ENCODE measurements around the gene AGPAT3. TPM values are rescaled to one million over a fixed set of nuclear protein-coding genes. Genes with fewer than 3 reads are reported as not detected.
A peak's percentile ranks its signal among the peaks of the same experiment; 100 is the strongest.

AGPAT3 gene
- total and polyA plus RNA-seq, 8 donors, result 9.9 to 83.1 (median 36.7) TPM

DNA sequence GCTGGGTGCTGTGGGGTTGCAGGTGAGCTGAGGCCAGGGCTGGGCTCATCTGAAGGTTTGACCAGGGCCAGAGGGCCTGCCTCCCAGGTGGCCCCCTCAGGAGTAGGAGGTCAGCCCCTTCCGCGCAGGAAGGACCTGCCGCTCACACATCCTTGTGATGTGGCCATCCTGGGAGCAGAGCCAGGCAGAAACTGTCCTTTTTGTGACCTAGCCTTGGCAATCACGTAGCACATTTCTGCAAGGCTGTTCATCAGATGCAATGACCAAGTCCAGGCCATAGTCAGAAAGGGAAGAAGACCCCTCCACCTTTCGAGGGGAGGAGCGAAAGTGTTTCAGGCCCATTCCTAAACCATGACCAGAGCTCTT lies 91.6 kb downstream of the AGPAT3 start:
- H3K27ac ChIP-seq, result no peak overlapping the region
- no peak overlapping the region for H3K4me3 ChIP-seq
- peaks cover 0 to 29% (median 12%) of the 10 kb centered on the region in 4 donors for H3K4me1 ChIP-seq
- H3K36me3 ChIP-seq, result peaks cover 8 to 39% (median 28%) of the 10 kb centered on the region in 4 donors
- intact Hi-C loops (cut with DNase I; ENCODE audit: low total_unique reads), result no loop called here
- no peaks in the 10 kb centered on the region for H3K9me3 ChIP-seq
- TF ChIP-seq EP300 (IDR thresholded peaks at IDR 0.05) (no peak), POLR2A (IDR thresholded peaks at IDR 0.05) (no peak), POLR2AphosphoS5 (IDR thresholded peaks at IDR 0.05) (no peak)
- TF ChIP-seq, protein P1, sequence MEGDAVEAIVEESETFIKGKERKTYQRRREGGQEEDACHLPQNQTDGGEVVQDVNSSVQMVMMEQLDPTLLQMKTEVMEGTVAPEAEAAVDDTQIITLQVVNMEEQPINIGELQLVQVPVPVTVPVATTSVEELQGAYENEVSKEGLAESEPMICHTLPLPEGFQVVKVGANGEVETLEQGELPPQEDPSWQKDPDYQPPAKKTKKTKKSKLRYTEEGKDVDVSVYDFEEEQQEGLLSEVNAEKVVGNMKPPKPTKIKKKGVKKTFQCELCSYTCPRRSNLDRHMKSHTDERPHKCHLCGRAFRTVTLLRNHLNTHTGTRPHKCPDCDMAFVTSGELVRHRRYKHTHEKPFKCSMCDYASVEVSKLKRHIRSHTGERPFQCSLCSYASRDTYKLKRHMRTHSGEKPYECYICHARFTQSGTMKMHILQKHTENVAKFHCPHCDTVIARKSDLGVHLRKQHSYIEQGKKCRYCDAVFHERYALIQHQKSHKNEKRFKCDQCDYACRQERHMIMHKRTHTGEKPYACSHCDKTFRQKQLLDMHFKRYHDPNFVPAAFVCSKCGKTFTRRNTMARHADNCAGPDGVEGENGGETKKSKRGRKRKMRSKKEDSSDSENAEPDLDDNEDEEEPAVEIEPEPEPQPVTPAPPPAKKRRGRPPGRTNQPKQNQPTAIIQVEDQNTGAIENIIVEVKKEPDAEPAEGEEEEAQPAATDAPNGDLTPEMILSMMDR (IDR thresholded peaks at IDR 0.05), result no peak
- WGBS, 5 donors, result 54 to 89% (median 77%) methylated on average over 6 of the region's 6 CpGs
- no peaks in the 10 kb centered on the region for H3K27me3 ChIP-seq
- DNase-seq, result no peak

DNA sequence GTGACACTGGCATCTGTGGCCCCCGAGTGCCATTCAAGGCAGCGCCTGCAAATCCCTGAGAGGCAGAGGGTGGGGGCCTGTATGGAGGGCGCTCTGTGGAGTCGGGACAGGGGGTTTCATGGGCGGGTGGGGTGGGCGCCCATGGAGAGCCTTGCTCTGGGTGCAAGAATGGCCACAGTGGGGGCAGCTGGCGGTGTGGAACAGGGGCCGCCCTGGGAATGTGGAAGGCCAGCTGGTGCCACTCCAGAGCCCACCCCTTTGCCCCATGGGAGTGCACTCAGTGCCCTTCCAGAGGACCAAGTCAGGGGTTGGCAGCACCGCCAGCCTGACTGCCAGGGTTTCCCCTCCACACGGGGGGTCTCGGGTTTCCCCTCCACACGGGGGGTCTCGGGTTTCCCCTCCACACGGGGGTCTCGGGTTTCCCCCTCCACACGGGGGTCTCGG lies 92.1 kb downstream of the AGPAT3 start:
- DNase-seq, result no peak
- Histone ChIP-seq H3K4me3 (no peak overlapping the region), H3K36me3 (peaks cover 8 to 42% (median 31%) of the 10 kb centered on the region in 4 donors), H3K9me3 (no peaks in the 10 kb centered on the region), H3K27ac (no peak overlapping the region), H3K27me3 (no peaks in the 10 kb centered on the region), H3K4me1 (peaks cover 0 to 24% (median 12%) of the 10 kb centered on the region in 4 donors)
- TF ChIP-seq POLR2A (IDR thresholded peaks at IDR 0.05) (no peak), EP300 (IDR thresholded peaks at IDR 0.05) (no peak), POLR2AphosphoS5 (IDR thresholded peaks at IDR 0.05) (no peak)
- TF ChIP-seq, protein P1 (IDR thresholded peaks at IDR 0.05), result no peak
- WGBS, 5 donors, result 72 to 82% (median 78%) methylated on average over 11 to 17 of the region's 17 CpGs
- intact Hi-C loops (cut with DNase I; ENCODE audit: low total_unique reads), result no loop called here

DNA sequence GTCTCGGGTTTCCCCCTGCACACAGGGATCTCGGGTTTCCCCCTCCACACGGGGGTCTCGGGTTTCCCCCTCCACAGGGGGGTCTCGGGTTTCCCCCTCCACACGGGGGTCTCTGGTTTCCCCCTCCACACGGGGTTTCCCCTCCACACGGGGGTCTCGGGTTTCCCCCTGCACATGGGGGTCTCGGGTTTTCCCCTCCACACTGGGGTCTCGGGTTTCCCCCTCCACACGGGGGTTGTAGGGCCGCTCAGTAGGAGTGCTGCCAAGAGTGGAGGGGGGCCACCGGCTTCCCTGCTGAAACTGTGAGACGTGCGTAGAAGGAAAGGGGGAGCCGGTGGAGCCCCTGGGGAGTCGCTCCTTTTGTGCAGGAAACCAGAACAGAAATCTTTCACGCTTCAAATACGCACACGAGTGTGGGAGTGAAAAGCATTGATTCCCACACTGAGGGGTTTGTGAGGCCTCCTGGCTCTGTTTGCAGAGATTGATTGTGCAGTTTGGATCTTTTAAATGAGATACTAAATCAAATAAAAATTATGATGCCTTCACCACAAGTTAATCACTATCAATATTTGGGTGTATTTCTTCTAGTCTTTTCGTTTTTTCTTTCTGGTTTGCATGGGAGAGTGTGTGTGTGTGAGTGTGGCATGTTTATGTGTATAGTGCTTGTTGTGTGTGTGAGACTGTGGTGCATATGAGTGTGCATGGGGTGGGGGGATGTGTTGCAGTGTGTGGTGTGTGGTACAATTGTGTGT lies 92.8 kb downstream of the AGPAT3 start:
- WGBS, 5 donors, result 70 to 80% (median 76%) methylated on average over 15 to 22 of the region's 22 CpGs
- intact Hi-C loops (cut with DNase I; ENCODE audit: low total_unique reads), result no loop called here
- Histone ChIP-seq H3K36me3 (peaks cover 8 to 48% (median 38%) of the 10 kb centered on the region in 4 donors), H3K27me3 (no peaks in the 10 kb centered on the region), H3K9me3 (no peaks in the 10 kb centered on the region), H3K4me1 (peaks cover 0 to 19% (median 12%) of the 10 kb centered on the region in 4 donors), H3K27ac (no peak overlapping the region), H3K4me3 (no peak overlapping the region)
- TF ChIP-seq POLR2AphosphoS5 (IDR thresholded peaks at IDR 0.05), result no peak
- TF ChIP-seq, protein P1 (IDR thresholded peaks at IDR 0.05), result no peak
- no peak for TF ChIP-seq EP300 (IDR thresholded peaks at IDR 0.05)
- no peak for TF ChIP-seq POLR2A (IDR thresholded peaks at IDR 0.05)
- peak in 1 of 2 donors; percentile 36 for DNase-seq

DNA sequence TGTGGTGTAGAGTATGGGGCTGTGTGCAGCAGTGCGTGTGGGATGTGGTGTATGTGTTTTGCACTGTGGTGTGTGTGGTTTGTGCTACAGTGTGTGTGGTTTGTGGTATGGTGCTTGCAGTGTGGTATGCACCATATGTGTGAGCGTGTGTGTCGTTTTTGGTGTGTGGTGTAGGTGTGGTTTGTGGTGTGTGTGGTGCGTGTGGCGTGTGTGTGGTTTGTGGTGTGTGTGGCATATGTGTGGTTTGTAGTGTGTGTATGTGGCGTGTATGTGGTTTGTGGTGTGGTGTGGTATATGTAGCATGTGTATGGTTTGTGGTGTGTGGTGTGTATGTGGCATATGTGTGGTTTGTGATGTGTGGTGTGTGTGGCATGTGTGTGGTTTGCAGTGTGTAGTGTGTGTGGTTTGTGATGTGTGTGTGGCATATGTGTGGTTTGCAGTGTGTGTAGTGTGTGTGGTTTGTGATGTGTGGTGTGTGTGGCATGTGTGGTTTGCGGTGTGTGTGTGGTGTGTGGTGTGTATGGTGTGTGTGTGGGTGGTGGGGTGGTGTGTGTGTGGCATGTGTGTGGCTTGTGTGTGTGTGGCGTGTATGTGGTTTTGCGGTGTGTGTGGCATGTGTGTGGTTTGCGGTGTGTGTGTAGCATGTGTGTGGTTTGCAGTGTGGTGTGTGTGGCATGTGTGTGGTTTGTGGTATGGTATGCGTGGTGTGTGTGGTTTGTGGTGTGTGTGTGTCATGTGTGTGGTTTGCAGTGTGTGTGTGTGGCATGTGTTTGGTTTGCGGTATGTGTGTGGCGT lies 93.5 kb downstream of the AGPAT3 start:
- DNase-seq, result no peak
- 88 to 92% (median 89%) methylated on average over 13 of the region's 13 CpGs for WGBS, 5 donors
- H3K4me3 ChIP-seq, result no peak overlapping the region
- no peaks in the 10 kb centered on the region for H3K9me3 ChIP-seq
- no peak overlapping the region for H3K27ac ChIP-seq
- peaks cover 8 to 53% (median 42%) of the 10 kb centered on the region in 4 donors for H3K36me3 ChIP-seq
- TF ChIP-seq POLR2AphosphoS5 (IDR thresholded peaks at IDR 0.05) (no peak), EP300 (IDR thresholded peaks at IDR 0.05) (no peak), POLR2A (IDR thresholded peaks at IDR 0.05) (no peak)
- TF ChIP-seq, protein P1 (IDR thresholded peaks at IDR 0.05), result no peak
- H3K4me1 ChIP-seq, result peaks cover 0 to 17% (median 11%) of the 10 kb centered on the region in 4 donors
- intact Hi-C loops (cut with DNase I; ENCODE audit: low total_unique reads), result no loop called here
- H3K27me3 ChIP-seq, result no peaks in the 10 kb centered on the region
